Hematopoietic multipotent progenitor cell treated with erythropoietin and hydrocortisone succinate and interleukin-3 and kit ligand, for 6 days (in vitro differentiated cells): ENCODE results near the gene MATR3.

Experiments used
- DNase-seq: peaks from one replicate; pipeline ENCODE4 v3.0.0-alpha.2; 2015

Gene MATR3

GRCh38 chr5:139272471-139273321, 20.8 kb upstream of the MATR3 start:
- DNase-seq = peak; percentile 77

GRCh38 chr5:139273322-139273571, 20.3 kb upstream of the MATR3 start:
- DNase-seq = no peak

- peak; percentile 93 for DNase-seq
Observed at GRCh38 chr5:139273572-139274289, 19.8 kb upstream of the MATR3 start.

- DNase-seq = no peak
Observed at GRCh38 chr5:139275536-139275935, 18.0 kb upstream of the MATR3 start.

- DNase-seq = peak; percentile 62
Observed at GRCh38 chr5:139275956-139276355, 17.6 kb upstream of the MATR3 start.

GRCh38 chr5:139276426-139276825, 17.1 kb upstream of the MATR3 start:
- no peak for DNase-seq

- peak; percentile 27 for DNase-seq
Observed at GRCh38 chr5:139277171-139277570, 16.4 kb upstream of the MATR3 start.

- peak; percentile 8 for DNase-seq
Observed at GRCh38 chr5:139278540-139279274, 14.8 kb upstream of the MATR3 start.

GRCh38 chr5:139282197-139282557, 11.4 kb upstream of the MATR3 start:
- no peak for DNase-seq

- DNase-seq = no peak
Observed at GRCh38 chr5:139283252-139284166, 10.0 kb upstream of the MATR3 start.

- DNase-seq = no peak
Observed at GRCh38 chr5:139284295-139284694, 9.2 kb upstream of the MATR3 start.

GRCh38 chr5:139285651-139286392, 7.7 kb upstream of the MATR3 start:
- no peak for DNase-seq

- peak; percentile 60 for DNase-seq
Observed at GRCh38 chr5:139287890-139288635, 5.5 kb upstream of the MATR3 start.

GRCh38 chr5:139291051-139291450, 2.5 kb upstream of the MATR3 start:
- DNase-seq = no peak

- no peak for DNase-seq
Observed at GRCh38 chr5:139293202-139293506, 386 bp upstream of the MATR3 start.

- DNase-seq = peak; percentile 86
Observed at GRCh38 chr5:139294374-139295165, 1.0 kb downstream of the MATR3 start.

- peak; percentile 44 for DNase-seq
Observed at GRCh38 chr5:139295346-139296057, 2.0 kb downstream of the MATR3 start.

GRCh38 chr5:139296198-139296597, 2.7 kb downstream of the MATR3 start:
- DNase-seq = no peak

- DNase-seq = no peak
Observed at GRCh38 chr5:139296862-139297326, 3.4 kb downstream of the MATR3 start.
